ENCODE data around the gene KANK4. TPM values are rescaled to one million over a fixed set of nuclear protein-coding genes. Genes with fewer than 3 reads are reported as not detected.

The KANK4 gene
- total RNA-seq, 4 donors from 2014 or later: 0.54 to 0.59 (median 0.56) TPM; not detected in 1

GRCh38 chr1:62334434-62334985 lies 15.3 kb upstream of the KANK4 start:
- TF ChIP-seq POLR2A (IDR thresholded peaks at IDR 0.05): no peak
- no peak for TF ChIP-seq CTCF (IDR thresholded peaks at IDR 0.05)
- H3K36me3 ChIP-seq: no peaks in the 10 kb centered on the region
- peaks cover 0 to 13% of the 10 kb centered on the region in 2 donors for H3K4me1 ChIP-seq
- H3K27me3 ChIP-seq: no peaks in the 10 kb centered on the region
- intact Hi-C loops (cut with DNase I): no loop called here
- H3K9me3 ChIP-seq: no peaks in the 10 kb centered on the region
- WGBS, 2 donors: 95 to 96% methylated on average over 4 of the region's 4 CpGs
- no peak for DNase-seq
- no peak overlapping the region for H3K4me3 ChIP-seq (replicated peaks in 1 of 3)
- H3K27ac ChIP-seq: no peak overlapping the region

- no peak overlapping the region for H3K4me3 ChIP-seq (replicated peaks in 1 of 3)
- H3K9me3 ChIP-seq: no peaks in the 10 kb centered on the region
- H3K27me3 ChIP-seq: no peaks in the 10 kb centered on the region
- WGBS, 2 donors: 89 to 93% methylated on average over 7 of the region's 7 CpGs
- no peaks in the 10 kb centered on the region for H3K36me3 ChIP-seq
- no peak overlapping the region for H3K27ac ChIP-seq
- no peak for DNase-seq
- H3K4me1 ChIP-seq: peaks cover 0 to 13% of the 10 kb centered on the region in 2 donors
- intact Hi-C loops (cut with DNase I): no loop called here
- TF ChIP-seq POLR2A (IDR thresholded peaks at IDR 0.05) (no peak), CTCF (IDR thresholded peaks at IDR 0.05) (no peak)
These were observed 14.2 kb upstream of the KANK4 start for GRCh38 chr1:62333441-62333840.

- Histone ChIP-seq H3K27ac (no peak overlapping the region), H3K9me3 (no peaks in the 10 kb centered on the region), H3K36me3 (no peaks in the 10 kb centered on the region), H3K27me3 (no peaks in the 10 kb centered on the region), H3K4me3 (replicated peaks in 1 of 3) (no peak overlapping the region), H3K4me1 (no peaks in the 10 kb centered on the region)
- no peak for TF ChIP-seq CTCF (IDR thresholded peaks at IDR 0.05)
- no peak for TF ChIP-seq POLR2A (IDR thresholded peaks at IDR 0.05)
- DNase-seq: no peak
- 81 to 97% methylated on average over 6 to 9 of the region's 22 CpGs for WGBS, 2 donors
- intact Hi-C loops (cut with DNase I): no loop called here
These were observed 8.3 kb upstream of the KANK4 start for GRCh38 chr1:62327360-62328055.

- WGBS, 2 donors: 50 to 60% methylated on average over 2 of the region's 2 CpGs
- TF ChIP-seq CTCF (IDR thresholded peaks at IDR 0.05) (no peak), POLR2A (IDR thresholded peaks at IDR 0.05) (no peak)
- Histone ChIP-seq H3K4me3 (replicated peaks in 1 of 3) (no peak overlapping the region), H3K27me3 (no peaks in the 10 kb centered on the region), H3K4me1 (no peaks in the 10 kb centered on the region), H3K27ac (no peak overlapping the region), H3K36me3 (no peaks in the 10 kb centered on the region), H3K9me3 (no peaks in the 10 kb centered on the region)
- no peak for DNase-seq
- intact Hi-C loops (cut with DNase I): no loop called here
These were observed 6.4 kb upstream of the KANK4 start for GRCh38 chr1:62325681-62326080.

GRCh38 chr1:62325081-62325480 lies 5.8 kb upstream of the KANK4 start:
- Histone ChIP-seq H3K36me3 (no peaks in the 10 kb centered on the region), H3K27me3 (no peaks in the 10 kb centered on the region), H3K4me1 (no peaks in the 10 kb centered on the region), H3K27ac (no peak overlapping the region), H3K9me3 (no peaks in the 10 kb centered on the region), H3K4me3 (replicated peaks in 1 of 3) (no peak overlapping the region)
- no peak for TF ChIP-seq POLR2A (IDR thresholded peaks at IDR 0.05)
- TF ChIP-seq CTCF (IDR thresholded peaks at IDR 0.05): no peak
- DNase-seq: no peak
- WGBS, 2 donors: 79 to 86% methylated on average over 5 of the region's 5 CpGs
- intact Hi-C loops (cut with DNase I): no loop called here
